HG02678 (cell line): ENCODE measurements around the gene MAPK12.
"Not testable (repeated sequence)": the region's sequence is repeated elsewhere in the genome, so short reads cannot be mapped to it uniquely, and the experiment has no call there.

Source experiments
- ATAC-seq: cut with Tn5 transposase; IDR thresholded peaks from one replicate; pipeline ENCODE4 v1.9.1; 2021; ENCODE audit warnings: mild to moderate bottlenecking, moderate library complexity; ENCODE audit not compliant: unreplicated experiment

The MAPK12 gene

GRCh38 chr22:50217543-50218152 is 43.8 kb downstream of the MAPK12 start:
- no peak for ATAC-seq

GRCh38 chr22:50216684-50217520 is 44.6 kb downstream of the MAPK12 start:
- no peak for ATAC-seq

GRCh38 chr22:50216055-50216683 is 45.3 kb downstream of the MAPK12 start:
- no peak for ATAC-seq

GRCh38 chr22:50215297-50216054 is 46.0 kb downstream of the MAPK12 start:
- ATAC-seq: no peak

DNA sequence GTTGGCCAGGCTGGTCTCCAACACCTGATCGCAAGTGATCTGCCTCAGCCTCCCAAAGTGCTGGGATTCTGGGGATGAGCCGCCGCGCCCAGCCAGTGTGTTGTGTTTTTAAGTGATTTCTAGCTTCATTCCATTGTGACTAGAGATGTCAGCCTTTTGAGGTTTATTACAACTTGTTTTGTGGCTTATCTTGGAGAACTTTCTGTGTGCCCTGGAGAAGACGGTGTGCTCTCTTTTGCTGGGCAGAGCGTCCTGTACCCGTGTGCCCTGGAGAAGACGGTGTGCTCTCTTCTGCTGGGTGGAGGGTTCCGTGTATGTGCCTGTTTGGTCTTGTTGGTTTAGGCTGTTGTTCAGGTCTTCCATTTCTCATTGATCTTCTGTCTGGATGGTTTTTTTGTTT is 48.2 kb downstream of the MAPK12 start:
- no peak for ATAC-seq

GRCh38 chr22:50211147-50211546 is 50.3 kb downstream of the MAPK12 start:
- ATAC-seq: no peak

GRCh38 chr22:50210378-50211139 is 50.9 kb downstream of the MAPK12 start:
- ATAC-seq: no peak

GRCh38 chr22:50209893-50210292 is 51.6 kb downstream of the MAPK12 start:
- ATAC-seq: no peak

GRCh38 chr22:50208939-50209892 is 52.3 kb downstream of the MAPK12 start:
- ATAC-seq: no peak

- no peak for ATAC-seq
Measured at GRCh38 chr22:50208430-50208938, 53.0 kb downstream of the MAPK12 start.

DNA sequence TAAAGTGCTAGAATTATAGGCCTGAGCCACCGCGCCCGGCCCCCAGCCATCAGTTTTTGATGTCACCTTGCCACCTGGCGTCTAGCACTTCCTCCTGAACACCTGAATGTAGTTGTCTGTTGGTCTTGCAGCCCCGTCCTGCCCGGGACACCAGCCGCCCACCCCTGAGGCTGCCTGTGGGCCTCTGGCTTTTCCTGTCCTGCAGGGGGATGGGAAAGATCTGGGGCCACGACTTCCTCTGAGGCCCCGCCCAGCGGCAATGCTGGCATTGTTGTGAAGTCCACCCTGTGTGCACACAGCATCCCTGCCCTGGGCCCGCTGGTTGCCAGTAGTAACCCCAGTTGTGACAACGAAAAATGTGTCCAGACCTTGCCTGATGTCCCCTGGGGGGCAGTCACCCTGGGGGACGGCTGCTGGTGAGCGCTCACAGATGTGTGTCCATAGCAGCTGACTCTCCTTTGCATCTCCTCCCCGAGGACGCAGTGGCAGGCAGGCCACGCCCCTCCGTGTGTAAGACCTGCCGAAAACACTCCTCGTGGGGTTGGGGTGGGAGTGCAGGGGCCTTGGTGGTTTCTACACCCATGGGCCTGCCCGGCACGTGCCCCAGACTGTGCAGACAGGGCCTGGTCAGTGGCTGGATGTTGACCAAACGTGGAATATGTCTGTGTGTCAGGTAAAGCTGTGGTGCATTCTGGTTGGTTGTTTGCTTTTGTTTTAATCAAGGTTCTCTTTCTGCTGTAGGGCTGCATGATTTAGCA is 53.9 kb downstream of the MAPK12 start:
- ATAC-seq: no peak

DNA sequence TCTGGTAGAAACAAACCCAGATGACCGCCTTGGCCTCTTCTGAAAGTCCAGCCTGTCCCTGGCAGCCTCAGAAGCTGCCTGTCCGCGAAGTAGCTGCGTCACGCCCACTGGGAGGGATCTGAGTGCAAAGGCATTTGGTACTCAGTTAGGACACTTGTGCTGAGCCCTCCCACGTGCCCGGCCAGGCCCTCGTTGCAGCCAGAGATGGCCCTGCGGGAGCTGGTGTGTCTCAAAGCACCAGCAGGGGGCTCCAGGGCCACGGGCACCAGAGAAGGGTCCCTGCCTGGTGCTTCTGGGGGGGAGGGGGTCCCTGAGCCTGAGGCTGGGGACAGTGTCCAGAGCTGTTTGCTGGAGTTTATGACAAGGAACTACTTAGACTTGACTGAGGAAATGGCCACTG is 54.9 kb downstream of the MAPK12 start:
- ATAC-seq: no peak

GRCh38 chr22:50205781-50206569 is 55.5 kb downstream of the MAPK12 start:
- no peak for ATAC-seq

DNA sequence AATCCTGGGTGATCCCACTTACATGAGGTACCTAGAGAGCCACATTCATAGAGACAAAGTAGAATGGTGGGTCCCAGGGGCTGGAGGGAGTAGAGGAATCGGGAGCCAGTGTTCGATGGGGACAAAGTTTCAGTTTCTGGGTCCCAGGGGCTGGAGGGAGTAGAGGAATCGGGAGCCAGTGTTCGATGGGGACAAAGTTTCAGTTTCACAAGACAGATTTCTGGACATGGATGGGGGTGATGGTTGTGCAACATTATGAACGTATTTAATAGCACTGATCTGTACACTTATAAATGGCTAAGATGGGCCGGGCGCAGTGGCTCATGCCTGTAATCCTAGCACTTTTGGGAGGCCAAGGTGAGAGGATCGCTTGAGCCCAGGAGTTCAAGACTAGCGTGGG is 56.5 kb downstream of the MAPK12 start:
- not testable (repeated sequence) for ATAC-seq

DNA sequence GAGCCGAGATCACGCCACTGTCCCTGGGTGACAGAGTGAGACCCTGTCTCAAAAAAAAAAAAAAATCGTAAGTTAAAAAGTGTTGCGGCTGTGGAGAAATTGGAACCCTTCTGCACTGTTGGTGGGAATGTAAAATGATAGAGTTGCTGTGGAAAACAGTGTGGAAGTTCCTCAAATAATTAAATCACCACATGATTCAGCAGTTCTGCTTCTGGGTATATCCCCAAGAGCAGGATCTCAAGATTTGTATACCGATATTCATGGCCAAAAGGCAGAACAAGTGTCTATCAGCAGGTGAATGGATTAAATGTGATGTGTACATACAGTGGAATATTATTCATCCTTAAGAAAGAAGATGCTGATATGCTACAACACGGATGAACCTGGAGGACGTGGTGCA is 56.9 kb downstream of the MAPK12 start:
- no peak for ATAC-seq

DNA sequence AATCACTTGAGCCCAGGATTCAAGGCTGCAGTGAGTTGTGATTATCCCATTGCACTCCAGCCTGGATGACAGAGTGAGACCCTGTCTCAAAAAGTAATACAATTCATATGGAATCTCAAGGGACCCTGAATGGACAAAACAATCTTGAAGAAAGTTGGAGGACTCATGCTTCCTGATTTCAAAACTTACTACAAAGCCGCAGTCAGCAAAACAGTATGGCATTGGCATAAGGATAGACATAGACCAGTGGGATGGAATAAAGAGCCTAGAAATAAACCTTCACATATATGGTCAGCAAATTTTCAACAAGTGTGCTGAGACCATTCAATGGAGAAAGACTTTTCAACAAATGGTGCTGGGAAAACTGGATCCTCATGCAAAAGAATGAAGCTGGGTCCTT is 58.2 kb downstream of the MAPK12 start:
- ATAC-seq: no peak
